Measurements from ENCODE around the gene P3H3. TPM values are rescaled to one million over a fixed set of nuclear protein-coding genes. Genes with fewer than 3 reads are reported as not detected.

The P3H3 gene, protein sequence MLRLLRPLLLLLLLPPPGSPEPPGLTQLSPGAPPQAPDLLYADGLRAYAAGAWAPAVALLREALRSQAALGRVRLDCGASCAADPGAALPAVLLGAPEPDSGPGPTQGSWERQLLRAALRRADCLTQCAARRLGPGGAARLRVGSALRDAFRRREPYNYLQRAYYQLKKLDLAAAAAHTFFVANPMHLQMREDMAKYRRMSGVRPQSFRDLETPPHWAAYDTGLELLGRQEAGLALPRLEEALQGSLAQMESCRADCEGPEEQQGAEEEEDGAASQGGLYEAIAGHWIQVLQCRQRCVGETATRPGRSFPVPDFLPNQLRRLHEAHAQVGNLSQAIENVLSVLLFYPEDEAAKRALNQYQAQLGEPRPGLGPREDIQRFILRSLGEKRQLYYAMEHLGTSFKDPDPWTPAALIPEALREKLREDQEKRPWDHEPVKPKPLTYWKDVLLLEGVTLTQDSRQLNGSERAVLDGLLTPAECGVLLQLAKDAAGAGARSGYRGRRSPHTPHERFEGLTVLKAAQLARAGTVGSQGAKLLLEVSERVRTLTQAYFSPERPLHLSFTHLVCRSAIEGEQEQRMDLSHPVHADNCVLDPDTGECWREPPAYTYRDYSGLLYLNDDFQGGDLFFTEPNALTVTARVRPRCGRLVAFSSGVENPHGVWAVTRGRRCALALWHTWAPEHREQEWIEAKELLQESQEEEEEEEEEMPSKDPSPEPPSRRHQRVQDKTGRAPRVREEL
- total RNA-seq: 72.0 and 114 TPM in 2 replicates

DNA sequence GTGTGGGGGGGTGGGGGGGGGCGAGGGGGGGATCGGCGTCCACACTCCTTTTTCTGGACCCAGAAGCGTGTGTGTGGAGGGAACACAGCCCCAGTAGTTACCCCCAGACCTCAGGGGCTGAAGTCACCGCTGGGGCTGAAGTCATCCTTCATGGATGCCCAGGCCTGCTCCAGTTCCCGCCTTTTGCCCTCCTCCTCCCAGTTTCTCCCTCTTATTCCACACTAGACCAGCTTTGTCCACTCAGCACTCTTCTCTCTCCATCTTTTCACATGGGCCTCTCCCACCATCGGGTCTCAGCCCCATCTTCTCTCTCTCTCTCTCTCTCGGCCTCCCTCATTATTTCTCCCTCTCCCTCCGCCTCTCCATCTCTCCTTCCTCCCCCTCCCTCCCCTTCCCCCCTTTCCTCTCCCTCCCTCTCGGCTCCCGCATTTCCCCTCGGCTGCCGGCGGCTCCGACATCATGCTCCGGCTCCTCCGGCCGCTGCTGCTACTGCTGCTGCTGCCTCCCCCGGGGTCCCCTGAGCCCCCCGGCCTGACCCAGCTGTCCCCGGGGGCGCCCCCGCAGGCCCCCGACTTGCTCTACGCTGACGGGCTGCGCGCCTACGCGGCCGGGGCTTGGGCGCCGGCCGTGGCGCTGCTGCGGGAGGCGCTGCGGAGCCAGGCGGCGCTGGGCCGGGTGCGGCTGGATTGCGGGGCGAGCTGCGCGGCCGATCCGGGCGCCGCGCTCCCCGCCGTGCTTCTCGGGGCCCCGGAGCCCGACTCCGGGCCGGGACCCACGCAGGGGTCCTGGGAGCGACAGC is at the start of gene P3H3:
Gene P3H3, plus strand, starts transcription at position 426 of the 799 bp plus-strand sequence. Its CDS starts 34 bp downstream, at position 460.

DNA sequence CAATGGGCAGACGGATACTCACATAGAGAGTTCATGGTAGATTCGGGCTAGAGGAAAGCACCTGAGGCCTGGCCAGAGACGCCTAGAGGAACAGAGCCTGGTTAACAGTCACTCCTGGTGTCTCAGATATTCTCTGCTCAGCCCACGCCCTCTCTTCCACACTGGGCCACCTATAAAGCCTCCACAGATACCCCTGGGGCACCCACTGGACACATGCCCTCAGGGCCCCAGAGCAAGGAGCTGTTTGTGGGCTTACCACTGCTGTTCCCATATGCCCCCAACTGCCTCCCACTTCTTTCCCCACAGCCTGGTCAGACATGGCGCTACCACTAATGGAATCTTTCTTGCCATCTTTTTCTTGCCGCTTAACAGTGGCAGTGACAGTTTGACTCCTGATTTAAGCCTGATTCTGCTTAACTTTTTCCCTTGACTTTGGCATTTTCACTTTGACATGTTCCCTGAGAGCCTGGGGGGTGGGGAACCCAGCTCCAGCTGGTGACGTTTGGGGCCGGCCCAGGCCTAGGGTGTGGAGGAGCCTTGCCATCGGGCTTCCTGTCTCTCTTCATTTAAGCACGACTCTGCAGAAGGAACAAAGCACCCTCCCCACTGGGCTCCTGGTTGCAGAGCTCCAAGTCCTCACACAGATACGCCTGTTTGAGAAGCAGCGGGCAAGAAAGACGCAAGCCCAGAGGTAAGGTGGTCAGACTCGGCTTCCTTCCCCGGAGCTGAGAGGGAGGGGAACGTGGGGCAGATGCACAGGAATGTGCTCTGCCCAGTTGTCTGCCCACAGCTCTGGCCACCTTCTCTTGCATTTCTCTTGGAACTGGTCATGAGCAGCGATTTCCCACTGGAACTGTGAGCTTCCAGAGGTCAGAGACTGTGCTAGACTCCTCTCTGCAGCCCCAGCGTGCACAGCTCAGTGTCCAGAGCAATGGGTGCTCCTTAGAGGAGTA is 39.0 kb upstream of the P3H3 start, which contains the start of gene CD4:
Gene CD4, plus strand, starts transcription at position 557 of the 953 bp plus-strand sequence. CDS start 10,611 bp downstream, outside the sequence.

DNA sequence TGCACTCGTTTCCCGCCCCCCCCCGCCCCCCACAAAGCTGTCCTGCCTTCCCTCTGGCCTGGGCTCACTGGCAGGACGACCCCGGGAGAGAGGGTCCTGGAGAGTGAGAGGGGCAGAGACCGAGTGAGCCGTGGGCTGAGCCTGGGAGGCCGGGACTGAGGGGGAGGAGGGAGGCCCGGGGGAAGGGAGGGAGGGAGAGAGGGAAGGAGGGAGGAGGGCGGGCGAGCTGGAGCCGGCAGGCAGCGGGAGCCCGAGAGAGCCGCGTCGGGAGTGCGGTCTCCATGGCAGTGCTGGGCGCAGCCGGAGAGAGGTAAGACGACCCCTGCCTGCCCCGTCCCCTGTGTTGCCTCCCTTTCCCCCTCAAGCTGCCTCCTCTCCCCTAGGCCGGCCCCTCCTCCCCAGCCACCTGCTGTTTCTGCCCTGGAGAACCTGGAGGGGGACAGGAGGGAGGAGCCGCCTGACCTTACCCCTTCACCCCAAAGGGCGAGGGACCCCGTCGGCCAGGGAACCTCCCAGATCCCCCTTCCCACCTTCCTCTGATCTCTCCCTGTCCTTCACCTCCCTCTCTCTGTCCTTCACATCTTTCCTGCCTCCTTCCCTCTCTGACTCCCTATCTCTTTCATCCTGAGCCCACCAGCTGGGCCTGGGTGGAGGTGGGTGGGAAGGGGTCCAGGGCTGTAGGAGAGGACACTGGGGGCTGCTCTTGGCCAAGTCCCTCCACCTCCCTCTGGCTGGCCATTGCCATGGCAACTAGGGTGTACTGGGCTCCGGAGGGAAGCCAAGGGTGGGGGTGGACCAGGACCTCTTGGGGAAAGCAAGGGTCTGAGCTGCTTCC is 6.4 kb upstream of the P3H3 start, which contains the start of gene GPR162:
Gene GPR162, plus strand, starts transcription at position 231 of the 835 bp plus-strand sequence. CDS start 2,078 bp downstream, outside the sequence.

DNA sequence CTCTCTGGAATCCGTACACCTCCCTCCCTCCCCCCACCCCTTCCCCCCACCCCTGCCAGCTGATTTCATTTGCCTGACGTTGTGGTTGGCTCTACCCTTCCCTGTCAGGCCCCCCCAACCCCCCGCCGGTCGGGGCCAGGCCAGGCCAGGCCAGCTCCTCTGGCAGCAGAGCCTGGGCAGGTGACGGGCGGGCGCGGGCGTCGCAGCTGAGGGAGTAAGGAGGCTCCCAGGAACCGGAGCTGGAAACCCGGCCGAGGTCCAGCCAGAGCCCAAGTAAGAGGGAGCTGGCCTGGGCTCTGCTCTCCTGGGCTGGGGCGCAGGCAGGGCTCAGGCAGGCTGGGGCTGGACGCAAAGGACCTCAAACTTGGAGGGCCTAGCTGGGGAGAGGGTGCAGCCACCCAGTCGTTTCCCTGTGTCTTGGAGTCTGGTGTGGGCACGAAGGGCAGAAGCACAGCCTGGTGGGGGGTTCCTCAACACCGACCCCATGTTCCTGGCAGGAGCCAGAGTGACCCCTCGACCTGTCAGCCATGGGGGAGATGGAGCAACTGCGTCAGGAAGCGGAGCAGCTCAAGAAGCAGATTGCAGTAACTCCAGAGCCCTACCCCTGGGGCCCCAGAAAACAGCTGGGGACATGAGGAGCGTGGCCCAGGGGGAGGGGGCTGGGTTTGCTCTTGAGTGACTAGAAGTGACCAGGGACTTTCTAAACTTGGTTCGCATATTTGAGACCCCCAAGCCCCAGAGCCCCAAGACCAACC is 12.7 kb downstream of the P3H3 start, which contains the start of gene GNB3:
Gene GNB3, plus strand, starts transcription at position 165 of the 755 bp plus-strand sequence. Its CDS starts 363 bp downstream, at position 528.

DNA sequence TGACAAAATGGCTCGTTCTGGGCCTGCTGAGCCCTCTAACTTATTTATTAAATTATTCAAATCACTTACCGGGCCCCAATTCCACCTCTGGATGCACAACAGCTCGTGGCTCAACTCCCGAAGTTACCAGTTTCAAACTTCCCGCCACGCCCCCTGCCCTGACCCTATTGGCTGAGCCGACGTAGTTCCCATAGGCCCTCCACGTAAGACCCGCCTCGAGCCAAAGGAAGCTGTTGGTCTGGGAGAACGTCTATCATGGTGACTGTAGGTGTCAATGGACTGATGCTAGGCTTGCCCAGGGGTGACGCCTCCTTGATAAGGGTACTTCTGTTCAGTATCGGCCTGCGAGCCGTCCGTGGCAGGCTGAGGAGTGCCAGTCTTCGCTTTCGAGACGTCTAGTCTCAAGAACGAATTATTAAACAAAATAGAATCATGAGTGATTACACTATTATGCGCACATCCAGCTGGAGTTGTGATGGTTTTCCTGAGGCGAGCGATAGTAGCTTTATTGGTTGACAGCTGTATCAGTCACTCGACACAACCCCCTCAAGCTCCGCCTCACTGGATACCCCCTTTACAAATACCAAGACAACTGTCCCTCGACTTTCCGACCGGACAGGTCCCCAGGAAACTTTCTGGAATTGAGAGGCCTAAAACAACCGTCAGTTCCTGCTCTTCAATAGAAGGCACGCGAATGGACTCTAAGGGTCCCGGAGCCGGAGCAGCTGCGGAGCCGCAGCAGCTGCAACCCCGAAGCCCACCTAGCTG is 23.1 kb downstream of the P3H3 start, which contains the start of gene CDCA3:
Gene CDCA3, minus strand, starts transcription at position 134 of the 768 bp plus-strand sequence. CDS start 334 bp downstream, outside the sequence.

DNA sequence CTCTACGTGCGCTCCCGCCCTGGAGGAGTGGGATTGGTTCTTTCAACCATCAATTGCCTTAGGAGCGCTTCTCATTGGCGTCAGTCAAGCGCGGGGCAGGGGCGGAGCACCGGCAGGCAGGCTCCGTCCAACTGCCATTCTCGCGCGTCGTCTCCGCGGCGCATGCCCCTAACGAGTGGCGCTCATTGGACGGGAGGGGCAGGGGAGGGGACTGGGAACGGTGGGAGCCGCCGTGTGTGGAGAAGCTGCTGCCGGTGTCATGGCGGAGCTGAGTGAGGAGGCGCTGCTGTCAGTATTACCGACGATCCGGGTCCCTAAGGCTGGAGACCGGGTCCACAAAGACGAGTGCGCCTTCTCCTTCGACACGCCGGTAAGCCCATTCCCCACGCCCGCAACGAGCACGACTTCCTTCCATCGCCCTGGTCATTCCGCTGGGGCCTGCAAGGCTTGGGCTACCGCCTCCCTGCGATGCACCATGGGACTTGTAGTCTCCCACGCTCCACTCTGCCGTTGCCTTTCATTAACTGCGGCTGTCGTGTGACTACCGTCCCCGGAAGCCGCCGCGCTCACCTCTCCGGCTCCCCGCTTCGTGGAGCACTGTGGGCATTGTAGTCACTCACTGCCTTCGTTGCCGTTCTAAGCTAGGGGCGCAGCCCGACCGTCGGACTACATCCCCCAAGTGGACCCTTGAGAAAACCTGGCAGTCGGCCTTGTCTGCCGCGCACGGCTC is 23.9 kb downstream of the P3H3 start, which contains the start of gene USP5:
Gene USP5, plus strand, starts transcription at position 230 of the 730 bp plus-strand sequence. Its CDS starts 30 bp downstream, at position 260.

DNA sequence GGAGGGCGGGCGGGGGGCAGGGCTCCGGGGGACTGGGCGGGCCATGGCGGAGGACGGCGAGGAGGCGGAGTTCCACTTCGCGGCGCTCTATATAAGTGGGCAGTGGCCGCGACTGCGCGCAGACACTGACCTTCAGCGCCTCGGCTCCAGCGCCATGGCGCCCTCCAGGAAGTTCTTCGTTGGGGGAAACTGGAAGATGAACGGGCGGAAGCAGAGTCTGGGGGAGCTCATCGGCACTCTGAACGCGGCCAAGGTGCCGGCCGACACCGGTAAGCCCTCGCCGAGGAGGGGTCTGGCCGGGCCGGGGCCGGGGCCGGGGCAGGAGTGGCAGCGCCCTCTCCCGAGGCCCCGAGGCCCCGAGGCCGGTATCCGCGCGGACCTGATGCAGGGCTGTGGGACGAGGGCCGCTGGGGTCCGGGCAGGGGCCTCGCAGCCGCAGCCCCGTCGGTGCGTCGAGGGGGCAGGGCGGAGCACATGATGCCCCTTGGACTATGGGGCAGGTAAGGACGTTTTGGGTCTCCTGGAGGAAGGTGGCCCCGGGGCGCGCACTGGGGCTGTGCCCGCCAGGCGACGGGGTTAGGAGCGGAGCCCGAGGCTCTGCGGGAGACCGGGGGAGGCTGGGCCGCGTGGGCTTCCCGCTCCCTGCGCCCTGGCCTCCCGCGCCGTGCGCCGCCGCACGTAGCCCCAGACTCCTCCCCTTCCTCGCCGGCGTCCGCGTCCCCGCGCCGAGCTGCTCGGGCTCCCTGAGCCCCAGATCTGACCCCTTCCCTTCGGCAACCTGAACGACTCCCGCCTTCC is 39.4 kb downstream of the P3H3 start, which contains the start of gene TPI1:
Gene TPI1, plus strand, starts transcription at position 119 of the 798 bp plus-strand sequence. Its CDS starts 36 bp downstream, at position 155.

DNA sequence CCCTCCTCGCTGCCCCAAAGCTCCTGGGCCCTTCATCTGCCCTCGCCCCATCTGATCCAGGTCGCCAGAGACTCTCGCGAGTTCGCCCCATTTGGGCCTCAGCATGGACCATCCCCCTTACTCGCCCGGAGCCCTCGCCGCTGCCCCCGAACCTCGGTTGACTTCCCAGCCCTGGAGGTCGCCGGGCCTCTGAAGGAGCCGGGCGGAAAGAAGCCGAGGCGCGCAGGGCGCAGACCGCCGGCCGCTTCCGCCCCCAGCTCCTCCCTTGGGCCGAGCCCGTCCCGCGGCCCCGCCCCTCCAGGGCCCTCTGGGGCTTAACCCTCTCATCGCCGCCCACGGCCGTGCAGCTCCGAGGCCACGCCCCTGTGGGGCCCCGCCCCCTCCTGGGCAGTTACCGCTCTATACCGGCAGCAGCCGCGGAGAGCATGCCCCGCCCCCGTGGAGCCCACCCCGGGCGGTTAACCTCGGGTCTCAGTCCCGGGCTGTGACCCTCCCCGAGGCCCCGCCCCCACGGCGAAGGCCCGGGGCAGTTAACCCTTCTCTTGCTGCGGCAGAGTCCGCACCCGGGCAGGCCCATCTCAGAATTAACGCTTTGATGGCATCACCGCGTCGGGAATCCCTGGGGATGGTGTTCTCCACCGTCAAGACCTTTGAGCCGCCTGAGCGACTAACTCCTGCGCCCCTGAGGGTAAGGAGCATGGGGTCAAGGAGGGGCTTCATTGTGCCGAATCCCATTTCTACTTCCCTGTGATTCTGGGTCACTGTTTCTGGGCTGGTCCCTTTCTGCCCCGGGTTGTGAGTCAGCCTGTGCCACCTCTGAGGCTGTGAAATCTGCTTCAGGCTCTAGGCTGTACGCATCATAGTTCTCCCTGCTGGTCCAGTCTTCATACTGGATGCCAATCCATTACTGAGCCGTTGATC is 45.1 kb downstream of the P3H3 start, which contains the start of gene SPSB2:
Gene SPSB2, minus strand, starts transcription at position 210 of the 921 bp plus-strand sequence. CDS start 402 bp downstream, outside the sequence.

Other genes with a start within 250 kb of the P3H3 start
- 177 and 244 TPM in 2 replicates for gene CHD4, start 221.0 kb upstream of the P3H3 start, total RNA-seq
- not detected in 2 replicates for gene LPAR5, start 192.4 kb upstream of the P3H3 start, total RNA-seq
- 0.16 and 0.34 TPM in 2 replicates for gene ACRBP, start 181.0 kb upstream of the P3H3 start, total RNA-seq
- gene ING4, start 165.3 kb upstream of the P3H3 start, total RNA-seq: 41.0 and 41.6 TPM in 2 replicates
- gene ZNF384, start 139.0 kb upstream of the P3H3 start, total RNA-seq: 9.6 and 10.8 TPM in 2 replicates
- 0.09 and 0.16 TPM in 2 replicates for gene PIANP, start 127.6 kb upstream of the P3H3 start, total RNA-seq
- gene COPS7A, start 104.4 kb upstream of the P3H3 start, total RNA-seq: 98.5 and 128 TPM in 2 replicates
- gene MLF2, start 75.3 kb upstream of the P3H3 start, total RNA-seq: 95.8 and 115 TPM in 2 replicates
- 59.3 and 88.7 TPM in 2 replicates for gene PTMS, start 62.0 kb upstream of the P3H3 start, total RNA-seq
- gene LAG3, start 55.9 kb upstream of the P3H3 start, total RNA-seq: 0.09 and 0.32 TPM in 2 replicates
- gene CD4, start 38.9 kb upstream of the P3H3 start, total RNA-seq: 0.16 and 0.17 TPM in 2 replicates
- gene GPR162, start 6.6 kb upstream of the P3H3 start, total RNA-seq: 5.1 and 5.8 TPM in 2 replicates
- 1.3 and 2.0 TPM in 2 replicates for gene GNB3, start 12.5 kb downstream of the P3H3 start, total RNA-seq
- gene CDCA3, start 22.9 kb downstream of the P3H3 start, total RNA-seq: 1.2 and 3.0 TPM in 2 replicates
- 77.2 and 79.0 TPM in 2 replicates for gene USP5, start 23.7 kb downstream of the P3H3 start, total RNA-seq
- 512 and 968 TPM in 2 replicates for gene TPI1, start 39.1 kb downstream of the P3H3 start, total RNA-seq
- 10.1 and 13.6 TPM in 2 replicates for gene SPSB2, start 44.9 kb downstream of the P3H3 start, total RNA-seq
- 11.3 and 15.9 TPM in 2 replicates for gene LRRC23, start 76.4 kb downstream of the P3H3 start, total RNA-seq
- 18.4 and 19.9 TPM in 2 replicates for gene ENO2, start 86.2 kb downstream of the P3H3 start, total RNA-seq
- 8.2 and 11.0 TPM in 2 replicates for gene ATN1, start 99.6 kb downstream of the P3H3 start, total RNA-seq
- gene RNU7-1, start 115.4 kb downstream of the P3H3 start, total RNA-seq: not detected in 2 replicates
- 137 and 179 TPM in 2 replicates for gene C12orf57, start 115.6 kb downstream of the P3H3 start, total RNA-seq
- 0.09 and 0.79 TPM in 2 replicates for gene PTPN6, start 122.9 kb downstream of the P3H3 start, total RNA-seq
- gene PHB2, start 142.3 kb downstream of the P3H3 start, total RNA-seq: 101 and 123 TPM in 2 replicates
- 21.1 and 25.8 TPM in 2 replicates for gene EMG1, start 142.5 kb downstream of the P3H3 start, total RNA-seq
- gene LPCAT3, start 190.1 kb downstream of the P3H3 start, total RNA-seq: 10.2 and 12.8 TPM in 2 replicates
- 378 and 815 TPM in 2 replicates for gene C1S, start 232.3 kb downstream of the P3H3 start, total RNA-seq

All from bronchial smooth muscle cell (primary cell).